Aorta (tissue), 5 donors: ENCODE results near the gene KCNQ1. TPM values are rescaled to one million over a fixed set of nuclear protein-coding genes. Genes with fewer than 3 reads are reported as not detected.

Experiments
- ATAC-seq: fragments of 200-7000 bp; cut with Tn5 transposase; one replicate; pipeline ENCODE4 v1.9.1; 2022; ENCODE audit warnings: moderate library complexity; ENCODE audit not compliant: low FRiP score
- DNase-seq, 2 donors: peaks; one replicate each; pipeline ENCODE4 v3.0.0-alpha.2; 2020
- H3K27ac ChIP-seq, 2 donors: one replicate each; pipeline ENCODE4 v1.5.1; 2013; ENCODE audit warnings: low read length in 2 of 2, mild to moderate bottlenecking in 2 of 2, moderate library complexity in 2 of 2, control low read depth in 1 of 2, inconsistent platforms in 1 of 2, low read depth in 1 of 2
- H3K27me3 ChIP-seq, 2 donors: one replicate each; pipeline ENCODE4 v1.6.1; 2013; ENCODE audit warnings: control low read depth in 1 of 2, low read length in 1 of 2, mild to moderate bottlenecking in 1 of 2, moderate library complexity in 1 of 2; ENCODE audit not compliant: insufficient read depth in 2 of 2, control insufficient read depth in 1 of 2
- H3K36me3 ChIP-seq, 2 donors: one replicate each; pipeline ENCODE4 v1.6.1; 2013; ENCODE audit warnings: control low read depth in 1 of 2, low read length in 1 of 2, mild to moderate bottlenecking in 1 of 2; ENCODE audit not compliant: insufficient read depth in 2 of 2, control insufficient read depth in 1 of 2
- H3K4me1 ChIP-seq, 2 donors: one replicate each; pipeline ENCODE4 v1.6.1; 2013; ENCODE audit warnings: low read length in 2 of 2, control low read depth in 1 of 2, mild to moderate bottlenecking in 1 of 2, moderate library complexity in 1 of 2; ENCODE audit not compliant: insufficient read depth in 2 of 2, control insufficient read depth in 1 of 2
- H3K4me3 ChIP-seq, 2 donors: one replicate each; pipeline ENCODE4 v1.5.1; 2013; ENCODE audit warnings: low read length in 2 of 2, control low read depth in 1 of 2, mild to moderate bottlenecking in 1 of 2
- H3K9me3 ChIP-seq: one replicate; pipeline ENCODE4 v1.6.1; 2013; ENCODE audit warnings: mild to moderate bottlenecking, low read length; ENCODE audit not compliant: control insufficient read depth
- WGBS, 2 donors: extraction: QIAGEN DNeasy Blood & Tissue Kit; methylation state at CpG; one replicate each; pipeline ENCODE4 v1.1.7; 2013; 5-methylcytosine and 5-hydroxymethylcytosine counted together
- intact Hi-C, 2 donors: fragments of 100-400 bp; cut with DNase I; formaldehyde crosslinking; loops; one replicate each; pipeline versions ENCODE4 v1.14.2 to v1.15.0; 2022
- polyA plus RNA-seq, 2 donors: library from polyadenylated mRNA; stranded (reverse); fragments of 200-250 nt; gene quantifications; one replicate each; pipeline ENCODE4 v1.2.3, GENCODE V29; 2013
- total RNA-seq, 2 donors: library from RNA; stranded (reverse); fragmentation: NEBNext Ultra II Directional; extraction: Animal tissue kit (Norgen Biotek cat#: 25700); gene quantifications; one replicate each; pipeline ENCODE4 v1.2.1, GENCODE V29; 2021
- donor health status: healthy with polysubstance abuse.
- donor health status: Bipolar disorder and iron deficiency.
- donor health status: DM: no; HTN: no; CAD: no.
- donor health status: DM: no; HTN: no; CAD: no.
- donor health status: DM: yes; HTN: yes; CAD: no.

Gene KCNQ1
- total and polyA plus RNA-seq, 4 donors, result 0.67 to 11.5 (median 5.8) TPM

GRCh38 chr11:2816941-2817421 lies 372.2 kb downstream of the KCNQ1 start:
- ATAC-seq (no peak), DNase-seq (peak; percentile 69 to 73)
- Histone ChIP-seq H3K4me3 (no peak overlapping the region), H3K36me3 (no peaks in the 10 kb centered on the region), H3K9me3 (no peaks in the 10 kb centered on the region), H3K27ac (no peak overlapping the region), H3K27me3 (no peaks in the 10 kb centered on the region), H3K4me1 (no peaks in the 10 kb centered on the region)
- intact Hi-C loops, result no loop called here
- WGBS, 2 donors, result 34 to 39% methylated on average over 15 of the region's 15 CpGs

GRCh38 chr11:2817431-2817830 lies 372.6 kb downstream of the KCNQ1 start:
- H3K36me3 ChIP-seq, result no peaks in the 10 kb centered on the region
- WGBS, 2 donors, result 85 to 90% methylated on average over 6 of the region's 6 CpGs
- ATAC-seq (no peak), DNase-seq (peak in 1 of 2 donors; percentile 21)
- no peak overlapping the region for H3K27ac ChIP-seq
- no peaks in the 10 kb centered on the region for H3K27me3 ChIP-seq
- intact Hi-C loops, result no loop called here
- H3K4me3 ChIP-seq, result no peak overlapping the region
- no peaks in the 10 kb centered on the region for H3K9me3 ChIP-seq
- H3K4me1 ChIP-seq, result no peaks in the 10 kb centered on the region

GRCh38 chr11:2818021-2818420 lies 373.2 kb downstream of the KCNQ1 start:
- DNase-seq, result peak; percentile 17 to 59
- WGBS, 2 donors, result 96 to 97% methylated on average over 6 of the region's 6 CpGs
- Histone ChIP-seq H3K4me3 (no peak overlapping the region), H3K27ac (no peak overlapping the region), H3K36me3 (no peaks in the 10 kb centered on the region), H3K4me1 (no peaks in the 10 kb centered on the region), H3K9me3 (no peaks in the 10 kb centered on the region), H3K27me3 (no peaks in the 10 kb centered on the region)
- intact Hi-C loops, result no loop called here
- no peak for ATAC-seq

- H3K9me3 ChIP-seq, result no peaks in the 10 kb centered on the region
- WGBS, 2 donors, result 91 to 94% methylated on average over 5 of the region's 5 CpGs
- intact Hi-C loops, result no loop called here
- H3K27ac ChIP-seq, result no peak overlapping the region
- H3K4me1 ChIP-seq, result no peaks in the 10 kb centered on the region
- H3K27me3 ChIP-seq, result no peaks in the 10 kb centered on the region
- no peak overlapping the region for H3K4me3 ChIP-seq
- no peaks in the 10 kb centered on the region for H3K36me3 ChIP-seq
- DNase-seq, result peak; percentile 32 to 64
- peak; percentile 39 for ATAC-seq
Observed at GRCh38 chr11:2818503-2818902, 373.7 kb downstream of the KCNQ1 start.

- 97 to 98% methylated on average over 3 of the region's 3 CpGs for WGBS, 2 donors
- Histone ChIP-seq H3K9me3 (no peaks in the 10 kb centered on the region), H3K36me3 (no peaks in the 10 kb centered on the region), H3K27me3 (no peaks in the 10 kb centered on the region), H3K4me1 (no peaks in the 10 kb centered on the region), H3K27ac (no peak overlapping the region), H3K4me3 (no peak overlapping the region)
- ATAC-seq (no peak), DNase-seq (no peak)
- intact Hi-C loops, result no loop called here
Observed at GRCh38 chr11:2819316-2819715, 374.5 kb downstream of the KCNQ1 start.

GRCh38 chr11:2820976-2821375 lies 376.2 kb downstream of the KCNQ1 start:
- DNase-seq, result peak in 1 of 2 donors; percentile 70
- H3K9me3 ChIP-seq, result no peaks in the 10 kb centered on the region
- H3K4me3 ChIP-seq, result no peak overlapping the region
- no peak overlapping the region for H3K27ac ChIP-seq
- H3K4me1 ChIP-seq, result no peaks in the 10 kb centered on the region
- intact Hi-C loops, result no loop called here
- H3K27me3 ChIP-seq, result no peaks in the 10 kb centered on the region
- no peak for ATAC-seq
- no peaks in the 10 kb centered on the region for H3K36me3 ChIP-seq
- 96 to 97% methylated on average over 16 of the region's 16 CpGs for WGBS, 2 donors

GRCh38 chr11:2821891-2822290 lies 377.1 kb downstream of the KCNQ1 start:
- no peak overlapping the region for H3K27ac ChIP-seq
- no peak for ATAC-seq
- WGBS, 2 donors, result 95 to 98% methylated on average over 8 of the region's 8 CpGs
- no peaks in the 10 kb centered on the region for H3K9me3 ChIP-seq
- no peaks in the 10 kb centered on the region for H3K27me3 ChIP-seq
- no peak overlapping the region for H3K4me3 ChIP-seq
- DNase-seq, result no peak
- no peaks in the 10 kb centered on the region for H3K36me3 ChIP-seq
- intact Hi-C loops, result no loop called here
- H3K4me1 ChIP-seq, result no peaks in the 10 kb centered on the region

GRCh38 chr11:2824851-2825250 lies 380.0 kb downstream of the KCNQ1 start:
- Histone ChIP-seq H3K36me3 (no peaks in the 10 kb centered on the region), H3K27me3 (no peaks in the 10 kb centered on the region), H3K4me3 (no peak overlapping the region), H3K9me3 (no peaks in the 10 kb centered on the region), H3K27ac (peak overlapping the region in 1 of 2 donors; percentile 82), H3K4me1 (no peaks in the 10 kb centered on the region)
- 48 to 61% methylated on average over 17 to 18 of the region's 18 CpGs for WGBS, 2 donors
- ATAC-seq (peak; percentile 69), DNase-seq (peak in 1 of 2 donors; percentile 72)
- intact Hi-C loops, result loop anchor here in 1 of 2 donors (1.0 to 5.0 kb wide), 2 partner anchors 33 to 60 kb away; partner anchors contain the start of gene CDKN1C

- intact Hi-C loops, result loop anchor here in 1 of 2 donors (1.0 to 5.0 kb wide), 2 partner anchors 33 to 60 kb away; partner anchors contain the start of gene CDKN1C
- Histone ChIP-seq H3K27me3 (no peaks in the 10 kb centered on the region), H3K4me3 (no peak overlapping the region), H3K36me3 (no peaks in the 10 kb centered on the region), H3K9me3 (no peaks in the 10 kb centered on the region), H3K4me1 (no peaks in the 10 kb centered on the region), H3K27ac (peak overlapping the region in 1 of 2 donors; percentile 82)
- 16 to 17% methylated on average over 19 to 22 of the region's 22 CpGs for WGBS, 2 donors
- DNase-seq (peak; percentile 90 to 93), ATAC-seq (peak; percentile 87)
Observed at GRCh38 chr11:2825261-2825888, 380.6 kb downstream of the KCNQ1 start.
